Keratinocyte (primary cell): ENCODE data around the gene ADAT3. TPM values are rescaled to one million over a fixed set of nuclear protein-coding genes. Genes with fewer than 3 reads are reported as not detected.

Experiments
- DNase-seq: peaks from one replicate; pipeline ENCODE4 v3.0.0-alpha.2; 2011; ENCODE audit warnings: low read depth, missing footprints, low spot score
- FAIRE-seq: peaks from 2 replicates; lab custom pipeline; 2011; peaks lifted over from hg19 to GRCh38; lab: Jason Lieb, UNC
- H2AFZ ChIP-seq: 2 replicates; pipeline ENCODE4 v1.6.0; 2012; ENCODE audit warnings: low read length, control low read depth, inconsistent platforms; ENCODE audit not compliant: control insufficient read depth
- H3K27ac ChIP-seq: 2 replicates; pipeline ENCODE4 v1.5.1; 2011; ENCODE audit warnings: low read length; ENCODE audit not compliant: control insufficient read depth, insufficient read depth
- H3K27me3 ChIP-seq: 3 replicates; pipeline ENCODE4 v1.6.0; 2011; ENCODE audit warnings: low read length; ENCODE audit not compliant: control insufficient read depth, insufficient read depth; ENCODE audit errors: extremely low read depth
- H3K36me3 ChIP-seq, 2 experiments: 2 replicates in 1 of 2; 3 replicates in 1 of 2; pipeline ENCODE4 v1.5.1; 2011; ENCODE audit warnings: low read length in 2 of 2, mild to moderate bottlenecking in 1 of 2; ENCODE audit not compliant: control insufficient read depth in 2 of 2, insufficient read depth in 2 of 2; ENCODE audit errors: extremely low read depth in 1 of 2
- H3K4me1 ChIP-seq: 3 replicates; pipeline ENCODE4 v1.5.1; 2011; ENCODE audit warnings: low read length; ENCODE audit not compliant: control insufficient read depth, insufficient read depth; ENCODE audit errors: extremely low read depth
- H3K4me2 ChIP-seq: 3 replicates; pipeline ENCODE4 v1.6.0; 2011; ENCODE audit warnings: low read depth, low read length; ENCODE audit not compliant: control insufficient read depth, insufficient read depth; ENCODE audit errors: extremely low read depth
- H3K4me3 ChIP-seq, 3 experiments: fragments of 200-600 bp in 1 of 3; sonication (generic) in 1 of 3; 2 replicates in 2 of 3; 3 replicates in 1 of 3; pipeline ENCODE4 v1.5.1; 2011 to 2016; ENCODE audit warnings: low read length in 3 of 3, mild to moderate bottlenecking in 3 of 3, control low read depth in 2 of 3, inconsistent platforms in 1 of 3, low read depth in 1 of 3, mixed read lengths in 1 of 3, mixed run types in 1 of 3, moderate library complexity in 1 of 3; ENCODE audit not compliant: control insufficient read depth in 2 of 3, insufficient read depth in 2 of 3; ENCODE audit errors: extremely low read depth in 1 of 3
- H3K79me2 ChIP-seq: 2 replicates; pipeline ENCODE4 v1.6.0; 2012; ENCODE audit warnings: low read length; ENCODE audit not compliant: control insufficient read depth, insufficient read depth
- H3K9ac ChIP-seq: 3 replicates; pipeline ENCODE4 v1.6.0; 2011; ENCODE audit warnings: low read length; ENCODE audit not compliant: control insufficient read depth, insufficient read depth; ENCODE audit errors: extremely low read depth
- H3K9me1 ChIP-seq: 3 replicates; pipeline ENCODE4 v1.6.0; 2011; ENCODE audit warnings: low read length; ENCODE audit not compliant: control insufficient read depth, insufficient read depth; ENCODE audit errors: extremely low read depth
- H3K9me3 ChIP-seq: 2 replicates; pipeline ENCODE4 v1.5.1; 2012; ENCODE audit warnings: low read depth, low read length; ENCODE audit not compliant: control insufficient read depth
- H4K20me1 ChIP-seq: 3 replicates; pipeline ENCODE4 v1.6.0; 2011; ENCODE audit warnings: low read length; ENCODE audit not compliant: control insufficient read depth, insufficient read depth; ENCODE audit errors: extremely low read depth
- EZH2 ChIP-seq: IDR thresholded peaks from one replicate; pipeline ENCODE4 v1.6.1; 2012; ENCODE audit warnings: inconsistent platforms, mild to moderate bottlenecking, low read length, moderate library complexity
- dilution Hi-C: fragments of 300-500 bp; cut with MboI; formaldehyde crosslinking; loops from one replicate; pipeline ENCODE4 v1.7.0; 2020; ENCODE audit warnings: low sequenced_read_pairs; ENCODE audit not compliant: extremely low pct_ligation_motif_present
- polyA plus RNA-seq, 5 experiments: library from polyadenylated mRNA; depleted of rRNA in 3 of 5; stranded (reverse) in 3 of 5; stranded (forward) in 1 of 5; unstranded in 1 of 5; fragments of >200 nt; gene quantifications; 1 replicate in 1 of 5; 2 replicates in 3 of 5; 3 replicates in 1 of 5; pipeline versions ENCODE4 v1.2.1 to v1.2.3, GENCODE V29; 2011 to 2012; ENCODE audit warnings: missing spikeins in 2 of 5, low read depth in 1 of 5, low replicate concordance in 1 of 5
- TF ChIP-seq, protein P1 (sequence below), 3 experiments: IDR thresholded peaks in 1 of 3; conservative IDR thresholded peaks in 1 of 3; optimal IDR thresholded peaks in 1 of 3; 2 replicates in 2 of 3; 3 replicates in 1 of 3; pipeline versions ENCODE3 to v1.5.1; 2011; ENCODE audit warnings: low read length in 3 of 3, mild to moderate bottlenecking in 3 of 3, moderate library complexity in 2 of 3, control low read depth in 1 of 3, inconsistent platforms in 1 of 3; ENCODE audit not compliant: insufficient read depth in 2 of 3; ENCODE audit errors: extremely low read depth in 1 of 3

The ADAT3 gene
- polyA plus RNA-seq, 1 donor (not counting 4 experiments of a cell fraction or from before 2014, with no cell fraction given), result 0.55 TPM

- FAIRE-seq (no peak), DNase-seq (no peak)
- Histone ChIP-seq H3K4me1 (peaks cover 21% of the 10 kb centered on the region), H3K27ac (peak overlapping the region; percentile 78), H4K20me1 (peaks cover 10% of the 10 kb centered on the region), H3K9me3 (no peaks in the 10 kb centered on the region), H3K9me1 (no peaks in the 10 kb centered on the region), H3K9ac (peak overlapping the region; percentile 89), H2AFZ (peak overlapping the region; percentile 36), H3K4me2 (peak overlapping the region; percentile 85), H3K79me2 (peaks cover 32% of the 10 kb centered on the region), H3K27me3 (no peaks in the 10 kb centered on the region), H3K4me3 (peak overlapping the region; percentile 63 to 84 (median 73)), H3K36me3 (no peaks in the 10 kb centered on the region)
- dilution Hi-C loops, result no loop called here
- TF ChIP-seq EZH2, result no peak
- TF ChIP-seq, protein P1, sequence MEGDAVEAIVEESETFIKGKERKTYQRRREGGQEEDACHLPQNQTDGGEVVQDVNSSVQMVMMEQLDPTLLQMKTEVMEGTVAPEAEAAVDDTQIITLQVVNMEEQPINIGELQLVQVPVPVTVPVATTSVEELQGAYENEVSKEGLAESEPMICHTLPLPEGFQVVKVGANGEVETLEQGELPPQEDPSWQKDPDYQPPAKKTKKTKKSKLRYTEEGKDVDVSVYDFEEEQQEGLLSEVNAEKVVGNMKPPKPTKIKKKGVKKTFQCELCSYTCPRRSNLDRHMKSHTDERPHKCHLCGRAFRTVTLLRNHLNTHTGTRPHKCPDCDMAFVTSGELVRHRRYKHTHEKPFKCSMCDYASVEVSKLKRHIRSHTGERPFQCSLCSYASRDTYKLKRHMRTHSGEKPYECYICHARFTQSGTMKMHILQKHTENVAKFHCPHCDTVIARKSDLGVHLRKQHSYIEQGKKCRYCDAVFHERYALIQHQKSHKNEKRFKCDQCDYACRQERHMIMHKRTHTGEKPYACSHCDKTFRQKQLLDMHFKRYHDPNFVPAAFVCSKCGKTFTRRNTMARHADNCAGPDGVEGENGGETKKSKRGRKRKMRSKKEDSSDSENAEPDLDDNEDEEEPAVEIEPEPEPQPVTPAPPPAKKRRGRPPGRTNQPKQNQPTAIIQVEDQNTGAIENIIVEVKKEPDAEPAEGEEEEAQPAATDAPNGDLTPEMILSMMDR (optimal IDR thresholded peaks at IDR 0.05 in 1 of 3, IDR thresholded peaks at IDR 0.05 in 1 of 3, conservative IDR thresholded peaks at IDR 0.05 in 1 of 3; ENCODE audit: extremely low read depth in 1 of 3, insufficient read depth in 2 of 3, low read length in 3 of 3), result peak; percentile 44 to 83 (median 80)
These were observed 40.6 kb upstream of the ADAT3 start for GRCh38 chr19:1864480-1865171.

GRCh38 chr19:1865172-1866010 lies 39.8 kb upstream of the ADAT3 start:
- H3K27ac ChIP-seq, result peak overlapping the region; percentile 78
- peaks cover 16% of the 10 kb centered on the region for H3K4me1 ChIP-seq
- no peak overlapping the region for H2AFZ ChIP-seq
- H4K20me1 ChIP-seq, result peaks cover 10% of the 10 kb centered on the region
- no peaks in the 10 kb centered on the region for H3K36me3 ChIP-seq
- DNase-seq (no peak), FAIRE-seq (no peak)
- TF ChIP-seq, protein P1 (optimal IDR thresholded peaks at IDR 0.05 in 1 of 3, IDR thresholded peaks at IDR 0.05 in 1 of 3, conservative IDR thresholded peaks at IDR 0.05 in 1 of 3; ENCODE audit: extremely low read depth in 1 of 3, insufficient read depth in 2 of 3, low read length in 3 of 3), result no peak
- no peak for TF ChIP-seq EZH2
- H3K27me3 ChIP-seq, result no peaks in the 10 kb centered on the region
- peak overlapping the region; percentile 89 for H3K9ac ChIP-seq
- peak overlapping the region in 2 of 3 experiments; percentile 73 to 84 for H3K4me3 ChIP-seq
- H3K9me3 ChIP-seq, result no peaks in the 10 kb centered on the region
- H3K9me1 ChIP-seq, result no peaks in the 10 kb centered on the region
- H3K79me2 ChIP-seq, result peaks cover 25% of the 10 kb centered on the region
- dilution Hi-C loops, result no loop called here
- peak overlapping the region; percentile 85 for H3K4me2 ChIP-seq
